ENCODE measurements around the gene TPCN2.
"Not testable (repeated sequence)": the region's sequence is repeated elsewhere in the genome, so short reads cannot be mapped to it uniquely, and the experiment has no call there.

Gene TPCN2

GRCh38 chr11:69076129-69076791 is 27.5 kb downstream of the TPCN2 start:
- DNase-seq, result no peak

- not testable (repeated sequence) for DNase-seq
Observed at GRCh38 chr11:69076977-69077376, 28.2 kb downstream of the TPCN2 start.

GRCh38 chr11:69078508-69078907 is 29.8 kb downstream of the TPCN2 start:
- no peak for DNase-seq

DNA sequence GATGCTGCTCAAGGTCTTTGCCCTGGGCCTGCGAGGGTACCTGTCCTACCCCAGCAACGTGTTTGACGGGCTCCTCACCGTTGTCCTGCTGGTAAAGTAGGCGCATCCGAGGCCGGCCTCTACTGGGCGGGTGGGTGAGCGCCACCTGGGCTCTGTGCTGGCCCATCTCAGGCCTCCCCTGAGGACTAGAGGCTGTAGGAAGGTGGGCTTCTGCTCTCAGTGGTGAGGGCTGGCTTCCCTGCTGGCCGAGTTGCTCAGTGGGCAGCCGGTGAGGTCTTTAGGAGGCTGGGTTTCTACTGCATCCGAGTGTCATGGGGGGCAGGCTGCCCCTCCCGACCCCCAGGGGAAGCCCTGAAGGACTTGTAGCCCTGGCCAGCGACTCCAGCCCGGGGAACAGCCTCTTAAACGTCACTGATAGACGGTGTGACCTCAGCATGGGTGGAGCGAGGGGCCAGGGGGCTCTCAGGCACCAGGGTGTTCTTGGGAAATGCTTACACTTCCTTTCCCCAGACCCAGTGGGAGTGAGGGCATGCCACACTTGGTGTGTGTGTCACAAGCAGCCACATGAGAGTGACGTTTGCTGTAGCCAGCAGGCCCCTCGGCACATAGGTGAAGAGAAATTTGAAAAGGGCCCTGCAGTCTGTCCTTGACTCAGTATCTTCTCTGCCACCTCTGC is 30.3 kb downstream of the TPCN2 start:
- DNase-seq, result no peak

- DNase-seq, result no peak
Observed at GRCh38 chr11:69079661-69080256, 31.0 kb downstream of the TPCN2 start.

GRCh38 chr11:69080257-69080995 is 31.7 kb downstream of the TPCN2 start:
- DNase-seq, result peak; percentile 12

- no peak for DNase-seq
Observed at GRCh38 chr11:69081180-69081579, 32.4 kb downstream of the TPCN2 start.

GRCh38 chr11:69083531-69084247 is 35.0 kb downstream of the TPCN2 start:
- DNase-seq, result no peak

- DNase-seq, result no peak
Observed at GRCh38 chr11:69084371-69084770, 35.6 kb downstream of the TPCN2 start.

DNA sequence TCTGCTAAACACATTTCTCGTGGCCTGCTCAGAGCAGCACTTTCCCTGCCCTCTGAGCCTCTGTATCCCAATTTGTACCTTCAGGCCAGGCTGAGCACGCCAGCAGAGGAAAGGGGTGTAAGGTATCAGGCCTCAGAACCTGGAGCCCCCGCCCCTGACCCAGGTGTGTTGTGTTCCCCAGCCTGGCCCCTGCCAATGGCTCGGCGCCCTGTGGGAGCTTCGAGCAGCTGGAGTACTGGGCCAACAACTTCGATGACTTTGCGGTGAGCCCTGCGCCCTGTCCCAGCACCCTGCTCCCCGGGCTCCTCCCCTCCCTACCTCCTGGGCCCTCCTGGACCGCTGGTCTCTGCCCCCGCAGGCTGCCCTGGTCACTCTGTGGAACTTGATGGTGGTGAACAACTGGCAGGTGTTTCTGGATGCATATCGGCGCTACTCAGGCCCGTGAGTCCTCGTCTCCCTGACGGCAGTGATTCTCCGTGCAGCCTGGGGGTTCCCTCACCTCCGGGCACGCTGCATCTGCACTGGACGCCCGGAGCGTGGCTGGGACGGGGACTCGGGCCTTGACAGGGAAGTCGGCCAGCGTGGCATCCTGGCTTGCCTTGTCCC is 36.9 kb downstream of the TPCN2 start:
- no peak for DNase-seq

- no peak for DNase-seq
Observed at GRCh38 chr11:69086152-69087132, 37.7 kb downstream of the TPCN2 start.

DNA sequence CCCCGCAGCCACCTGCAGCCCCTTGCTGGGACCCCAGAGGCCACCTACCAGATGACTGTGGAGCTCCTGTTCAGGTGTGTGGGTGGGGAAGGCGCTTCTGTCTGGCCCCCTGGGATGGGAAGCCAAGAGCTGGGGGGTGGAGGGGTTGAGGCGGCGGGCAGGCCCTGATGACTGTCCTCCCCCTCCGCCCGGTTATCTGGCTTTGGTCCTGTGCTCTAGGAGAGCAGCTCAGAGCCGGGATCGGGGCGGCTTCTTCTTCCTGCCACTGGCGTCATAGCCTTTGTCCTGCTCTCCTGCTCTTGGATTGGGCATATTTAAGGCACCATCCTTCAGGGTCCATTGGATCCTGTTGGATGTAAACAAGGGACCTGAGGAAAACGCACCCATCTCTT is 38.4 kb downstream of the TPCN2 start:
- no peak for DNase-seq

DNA sequence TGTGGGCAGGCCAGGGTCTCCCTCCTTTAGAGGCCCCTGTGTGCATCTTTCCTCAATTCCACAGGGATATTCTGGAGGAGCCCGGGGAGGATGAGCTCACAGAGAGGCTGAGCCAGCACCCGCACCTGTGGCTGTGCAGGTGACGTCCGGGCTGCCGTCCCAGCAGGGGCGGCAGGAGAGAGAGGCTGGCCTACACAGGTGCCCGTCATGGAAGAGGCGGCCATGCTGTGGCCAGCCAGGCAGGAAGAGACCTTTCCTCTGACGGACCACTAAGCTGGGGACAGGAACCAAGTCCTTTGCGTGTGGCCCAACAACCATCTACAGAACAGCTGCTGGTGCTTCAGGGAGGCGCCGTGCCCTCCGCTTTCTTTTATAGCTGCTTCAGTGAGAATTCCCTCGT is 39.1 kb downstream of the TPCN2 start:
- no peak for DNase-seq

- peak; percentile 69 for DNase-seq
Observed at GRCh38 chr11:69088676-69089146, 40.0 kb downstream of the TPCN2 start.

- DNase-seq, result no peak
Observed at GRCh38 chr11:69089258-69089657, 40.5 kb downstream of the TPCN2 start.

- no peak for DNase-seq
Observed at GRCh38 chr11:69091638-69092165, 43.0 kb downstream of the TPCN2 start.

GRCh38 chr11:69092263-69092662 is 43.5 kb downstream of the TPCN2 start:
- no peak for DNase-seq

- DNase-seq, result no peak
Observed at GRCh38 chr11:69093106-69093505, 44.4 kb downstream of the TPCN2 start.

DNA sequence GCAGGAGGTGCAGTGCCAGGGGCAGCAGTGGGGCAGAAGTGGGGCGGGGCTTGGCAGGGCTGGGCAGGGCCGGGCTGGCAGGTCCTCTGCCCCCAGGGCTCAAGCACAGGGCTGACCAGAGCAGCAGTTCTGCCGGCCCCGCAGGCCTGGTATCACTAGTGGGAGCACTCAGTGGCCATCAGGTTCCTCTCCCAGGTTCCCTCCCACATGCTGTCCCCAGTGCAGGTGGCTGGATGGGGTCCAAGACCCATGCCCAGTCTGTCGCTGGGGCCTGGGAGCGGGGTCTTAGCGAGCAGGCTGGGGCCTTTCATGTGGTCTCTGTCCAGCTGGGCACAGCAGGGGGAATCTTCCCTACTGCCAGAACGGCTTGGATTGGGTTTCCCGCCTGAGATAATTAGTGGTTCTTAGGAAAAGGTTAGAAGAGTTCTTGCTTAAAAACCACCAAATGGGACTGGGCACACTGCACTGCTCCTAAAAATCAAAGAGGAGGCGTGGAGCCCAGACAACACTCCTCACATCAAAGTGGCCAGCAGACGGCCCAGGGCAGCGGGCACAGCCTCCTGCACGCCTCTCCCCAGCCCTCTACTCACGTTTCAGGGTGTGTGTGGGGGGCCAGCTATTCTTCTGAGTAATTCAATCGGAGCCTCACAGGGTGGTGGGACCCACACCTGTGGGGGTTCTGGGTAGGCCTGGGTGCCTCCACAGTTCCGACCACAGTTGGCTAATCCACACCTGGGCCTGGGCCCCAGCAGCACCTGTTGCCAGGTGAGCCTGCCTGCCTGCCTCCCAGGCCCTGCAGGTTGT is 45.6 kb downstream of the TPCN2 start:
- DNase-seq, result no peak

DNA sequence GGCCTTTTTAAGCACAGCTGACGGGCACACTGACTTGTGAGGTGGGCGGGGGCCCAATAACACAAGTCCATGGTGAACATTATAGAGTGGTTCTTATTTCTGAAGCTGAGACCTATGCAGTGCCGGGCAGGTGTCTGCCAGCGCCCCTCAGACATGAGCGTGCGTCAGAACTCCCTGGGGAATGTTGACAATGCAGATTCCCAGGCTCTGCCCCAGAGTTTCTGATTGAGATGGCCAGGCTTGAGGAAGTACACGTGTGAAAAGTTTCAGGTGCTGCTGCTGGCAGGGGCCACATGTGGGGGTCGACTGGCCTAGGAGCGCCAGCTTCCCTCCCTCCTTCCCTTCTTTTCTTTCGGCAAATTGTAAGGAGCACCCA is 46.2 kb downstream of the TPCN2 start:
- DNase-seq, result no peak

All from stimulated activated CD4-positive, alpha-beta T cell treated with anti-CD3 and anti-CD28 coated beads, Interleukin-4, amount 100 ng/mL, for 24 hours (primary cell).